Measurements from ENCODE around the gene CUEDC2.

Gene CUEDC2

GRCh38 chr10:102401735-102402511 lies 30.5 kb downstream of the CUEDC2 start:
- H3K4me3 ChIP-seq (ENCODE audit: low read length) = no peak overlapping the region
- no peak for DNase-seq (ENCODE audit: low read depth, low spot score)

GRCh38 chr10:102401342-102401654 lies 31.1 kb downstream of the CUEDC2 start:
- no peak for DNase-seq (ENCODE audit: low read depth, low spot score)
- no peak overlapping the region for H3K4me3 ChIP-seq (ENCODE audit: low read length)

GRCh38 chr10:102400598-102401341 lies 31.6 kb downstream of the CUEDC2 start:
- DNase-seq (ENCODE audit: low read depth, low spot score) = no peak
- no peak overlapping the region for H3K4me3 ChIP-seq (ENCODE audit: low read length)

DNA sequence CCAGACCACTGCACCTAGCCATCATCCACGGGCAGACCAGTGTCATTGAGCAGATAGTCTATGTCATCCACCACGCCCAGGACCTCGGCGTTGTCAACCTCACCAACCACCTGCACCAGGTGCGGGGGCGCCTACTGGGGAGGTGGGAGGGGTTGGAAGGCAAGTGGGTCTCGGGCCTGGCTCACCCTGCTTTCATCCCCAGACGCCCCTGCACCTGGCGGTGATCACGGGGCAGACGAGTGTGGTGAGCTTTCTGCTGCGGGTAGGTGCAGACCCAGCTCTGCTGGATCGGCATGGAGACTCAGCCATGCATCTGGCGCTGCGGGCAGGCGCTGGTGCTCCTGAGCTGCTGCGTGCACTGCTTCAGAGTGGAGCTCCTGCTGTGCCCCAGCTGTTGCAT lies 32.3 kb downstream of the CUEDC2 start:
- peak overlapping the region; percentile 58; the same call in 1 of the 2 replicates for H3K4me3 ChIP-seq (ENCODE audit: low read length)
- DNase-seq (ENCODE audit: low read depth, low spot score) = no peak

DNA sequence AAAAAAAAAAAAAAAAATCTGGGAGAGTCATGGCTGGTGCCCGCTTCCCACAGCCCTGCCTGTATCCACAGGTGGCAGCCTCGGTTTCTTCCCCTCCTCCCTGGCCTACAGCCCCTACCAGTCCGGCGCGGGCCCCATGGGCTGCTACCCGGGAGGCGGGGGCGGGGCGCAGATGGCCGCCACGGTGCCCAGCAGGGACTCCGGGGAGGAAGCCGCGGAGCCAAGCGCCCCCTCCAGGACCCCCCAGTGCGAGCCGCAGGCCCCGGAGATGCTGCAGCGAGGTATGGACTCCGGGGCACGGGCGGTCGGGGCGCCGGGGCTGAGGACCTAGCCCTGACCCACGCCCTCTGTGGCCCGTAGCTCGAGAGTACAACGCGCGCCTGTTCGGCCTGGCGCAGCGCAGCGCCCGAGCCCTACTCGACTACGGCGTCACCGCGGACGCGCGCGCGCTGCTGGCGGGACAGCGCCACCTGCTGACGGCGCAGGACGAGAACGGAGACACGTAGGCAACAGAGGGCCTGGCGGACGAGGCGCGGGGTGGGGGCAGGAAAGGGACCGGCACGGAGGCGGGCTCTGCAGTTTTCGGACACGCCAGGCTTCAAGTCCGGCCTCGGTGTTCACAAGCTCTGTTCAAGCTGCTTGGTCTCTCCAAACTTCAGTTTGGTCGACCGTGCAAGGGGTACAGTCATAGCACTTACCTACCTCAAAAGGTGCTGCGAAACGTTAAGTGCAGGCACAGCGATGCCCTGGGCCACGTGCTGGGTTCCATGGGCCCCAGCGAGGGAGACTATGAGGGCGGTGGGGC lies 33.0 kb downstream of the CUEDC2 start:
- peak; percentile 75 for DNase-seq (ENCODE audit: low read depth, low spot score)

DNA sequence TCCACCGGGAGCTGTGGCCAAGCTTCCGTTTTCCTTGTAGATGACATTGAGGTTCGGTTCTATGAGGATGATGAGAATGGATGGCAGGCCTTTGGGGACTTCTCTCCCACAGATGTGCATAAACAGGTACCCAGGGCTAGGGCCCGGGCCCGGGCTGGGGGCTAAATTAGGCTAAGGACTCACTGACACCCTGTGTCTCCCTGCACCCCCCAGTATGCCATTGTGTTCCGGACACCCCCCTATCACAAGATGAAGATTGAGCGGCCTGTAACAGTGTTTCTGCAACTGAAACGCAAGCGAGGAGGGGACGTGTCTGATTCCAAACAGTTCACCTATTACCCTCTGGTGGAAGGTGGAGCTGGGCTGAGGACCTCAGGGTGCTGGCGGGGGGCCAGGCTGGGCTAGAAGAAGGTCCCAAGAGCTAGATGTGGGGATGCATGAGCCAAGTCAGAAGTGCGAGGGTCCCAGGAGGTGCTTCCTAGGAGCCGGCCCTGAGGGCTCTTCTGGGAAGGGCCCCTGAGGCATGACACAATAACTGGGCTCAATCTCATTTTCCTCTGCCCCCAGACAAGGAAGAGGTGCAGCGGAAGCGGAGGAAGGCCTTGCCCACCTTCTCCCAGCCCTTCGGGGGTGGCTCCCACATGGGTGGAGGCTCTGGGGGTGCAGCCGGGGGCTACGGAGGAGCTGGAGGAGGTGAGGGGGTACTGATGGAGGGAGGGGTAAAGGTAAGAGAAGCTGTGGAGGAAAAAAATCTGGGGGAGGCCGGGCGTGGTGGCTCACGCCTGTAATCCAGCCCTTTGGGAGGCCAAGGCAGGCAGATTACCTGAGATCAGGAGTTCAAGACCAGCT lies 34.0 kb downstream of the CUEDC2 start:
- peak overlapping the region; percentile 58; the same call in 1 of the 2 replicates for H3K4me3 ChIP-seq (ENCODE audit: low read length)
- DNase-seq (ENCODE audit: low read depth, low spot score) = no peak

More for the DNA sequence above, 33.0 kb downstream of the CUEDC2 start:
- peak overlapping the region; percentile 58 for H3K4me3 ChIP-seq (ENCODE audit: low read length)

- no peak overlapping the region for H3K4me3 ChIP-seq (ENCODE audit: low read length)
- DNase-seq (ENCODE audit: low read depth, low spot score) = no peak
Observed at GRCh38 chr10:102397222-102398171, 34.9 kb downstream of the CUEDC2 start.

GRCh38 chr10:102396730-102397151 lies 35.6 kb downstream of the CUEDC2 start:
- DNase-seq (ENCODE audit: low read depth, low spot score) = no peak
- no peak overlapping the region for H3K4me3 ChIP-seq (ENCODE audit: low read length)

DNA sequence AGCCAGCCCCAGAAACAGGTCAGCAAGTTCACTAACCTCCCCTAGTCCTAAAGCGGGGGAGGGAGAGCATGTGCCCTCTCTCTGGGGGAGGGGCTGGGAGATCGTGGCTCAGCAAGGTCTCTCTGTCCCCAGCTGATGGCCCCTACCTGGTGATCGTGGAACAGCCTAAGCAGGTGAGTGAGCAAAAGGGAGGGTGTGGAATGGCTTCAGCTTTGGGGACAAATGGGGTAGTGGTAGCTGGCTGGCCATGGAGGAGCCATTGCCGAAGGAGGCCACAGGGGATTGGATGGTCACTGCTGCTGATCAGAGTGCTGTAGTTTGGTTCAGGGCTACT lies 36.1 kb downstream of the CUEDC2 start:
- DNase-seq (ENCODE audit: low read depth, low spot score) = no peak
- peak overlapping the region; percentile 70 for H3K4me3 ChIP-seq (ENCODE audit: low read length)

- DNase-seq (ENCODE audit: low read depth, low spot score) = peak; percentile 49
- H3K4me3 ChIP-seq (ENCODE audit: low read length) = peak within 1 kb of the TSS; percentile 70
Observed at GRCh38 chr10:102395400-102396316, 36.7 kb downstream of the CUEDC2 start, which contains the start of gene NFKB2. NFKB2 (plus strand) TSS chr10:102395705; CDS start chr10:102395960, 255 bp downstream.

- DNase-seq (ENCODE audit: low read depth, low spot score) = peak; percentile 41
- H3K4me3 ChIP-seq (ENCODE audit: low read length) = peak overlapping the region; percentile 70
Observed at GRCh38 chr10:102394801-102395399, 37.5 kb downstream of the CUEDC2 start.

DNA sequence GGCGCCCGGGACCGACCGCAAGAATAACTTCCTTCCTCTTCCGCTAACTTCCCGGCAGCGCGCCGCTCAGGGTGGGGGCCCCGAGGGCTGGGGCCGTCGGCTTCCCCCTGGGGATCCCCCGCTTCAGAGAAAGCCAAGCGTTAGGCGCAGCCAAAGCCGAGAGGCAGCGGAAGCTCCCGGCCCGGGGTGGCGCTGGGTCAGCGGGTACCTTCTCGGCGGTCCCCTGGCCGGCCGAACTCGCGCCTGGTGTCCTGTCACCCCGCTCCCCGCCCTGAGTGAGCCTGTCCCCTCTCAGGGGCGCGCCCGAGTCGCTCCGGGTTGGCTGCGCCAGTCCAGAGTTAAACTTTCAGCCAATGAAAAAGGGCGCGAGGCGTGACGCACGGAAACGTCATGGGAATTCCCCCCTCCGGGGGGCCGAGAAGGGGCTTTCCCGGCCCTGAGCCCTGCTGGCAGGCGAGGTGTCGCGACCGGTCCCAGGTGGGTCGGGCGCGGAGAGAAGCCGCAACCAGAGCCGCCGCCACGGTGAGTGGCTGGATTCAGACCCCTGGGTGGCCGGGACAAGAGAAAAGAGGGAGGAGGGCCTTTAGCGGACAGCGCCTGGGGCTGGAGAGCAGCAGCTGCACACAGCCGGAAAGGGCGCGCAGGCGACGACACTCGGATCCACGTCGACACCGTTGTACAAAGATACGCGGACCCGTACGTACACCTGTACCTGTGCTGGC lies 38.1 kb downstream of the CUEDC2 start:
- H3K4me3 ChIP-seq (ENCODE audit: low read length) = peak overlapping the region; percentile 70
- peak; percentile 85 for DNase-seq (ENCODE audit: low read depth, low spot score)

DNA sequence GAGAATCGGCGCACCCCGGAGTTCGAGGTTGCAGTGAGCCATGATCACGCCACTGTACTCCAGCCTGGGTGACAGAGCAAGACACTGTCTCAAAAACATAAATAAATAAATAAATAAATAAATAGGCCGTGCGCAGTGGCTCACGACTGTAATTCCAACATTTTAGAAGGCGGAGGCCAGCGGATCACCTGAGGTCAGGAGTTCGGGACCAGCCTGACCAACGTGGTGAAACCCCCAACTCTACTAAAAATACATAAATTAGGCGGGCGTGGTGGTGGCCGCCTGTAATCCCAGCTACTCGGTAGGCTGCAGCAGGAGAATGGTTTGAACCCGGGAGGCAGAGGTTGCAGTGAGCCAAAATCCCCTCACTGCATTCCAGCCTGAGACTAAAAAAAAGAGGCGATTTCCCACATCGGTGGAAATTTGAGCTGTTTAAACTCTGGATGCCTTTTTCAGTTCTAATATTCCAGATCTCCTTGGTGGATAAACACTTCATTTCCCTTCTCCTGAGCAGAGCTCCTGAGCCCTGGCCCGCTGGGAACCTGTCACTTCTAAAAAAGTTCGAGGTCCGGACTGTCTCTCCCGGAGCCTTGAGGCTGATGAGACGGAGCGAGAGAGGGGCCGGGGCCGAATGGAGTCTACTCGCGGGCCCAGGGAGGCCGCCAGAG lies 38.8 kb downstream of the CUEDC2 start:
- peak overlapping the region; percentile 70 for H3K4me3 ChIP-seq (ENCODE audit: low read length)
- DNase-seq (ENCODE audit: low read depth, low spot score) = no peak

DNA sequence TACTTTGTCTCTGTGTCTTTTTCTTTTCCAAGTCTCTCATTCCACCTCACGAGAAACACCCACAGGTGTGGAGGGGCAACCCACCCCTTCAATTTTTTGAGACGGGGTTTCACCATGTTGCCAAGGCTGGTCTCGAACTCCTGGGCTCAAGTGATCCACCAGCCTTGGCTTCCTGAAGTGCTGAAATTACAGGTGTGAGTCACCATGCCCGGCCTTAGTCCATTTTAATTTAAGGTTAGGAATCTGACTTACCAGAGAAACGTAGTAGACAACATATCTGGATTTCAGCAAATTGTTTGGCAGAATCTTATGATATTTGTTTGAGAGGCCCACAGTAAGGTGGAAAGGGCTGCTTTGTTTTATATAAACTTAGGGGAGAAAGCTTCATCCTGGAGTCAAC lies 40.1 kb downstream of the CUEDC2 start:
- no peak for DNase-seq (ENCODE audit: low read depth, low spot score)
- no peak overlapping the region for H3K4me3 ChIP-seq (ENCODE audit: low read length)

- DNase-seq (ENCODE audit: low read depth, low spot score) = no peak
- no peak overlapping the region for H3K4me3 ChIP-seq (ENCODE audit: low read length)
Observed at GRCh38 chr10:102389894-102390293, 42.5 kb downstream of the CUEDC2 start.
